Sigmoid colon (tissue), 7 donors: Measurements from ENCODE around the gene CDCA5. TPM values are rescaled to one million over a fixed set of nuclear protein-coding genes. Genes with fewer than 3 reads are reported as not detected.

Experiments
- DNase-seq: peaks from one replicate; pipeline ENCODE4 v3.0.0-alpha.2; 2019
- H3K27ac ChIP-seq, 4 donors: fragments of 200-600 bp; sonication (generic); one replicate each; pipeline ENCODE4 v1.5.1; 2016 to 2019; ENCODE audit warnings: mild to moderate bottlenecking in 1 of 4
- H3K27me3 ChIP-seq, 3 donors: fragments of 200-600 bp; sonication (generic); one replicate each; pipeline ENCODE4 v1.5.1; 2019; ENCODE audit warnings: mild to moderate bottlenecking in 1 of 3
- H3K36me3 ChIP-seq, 4 donors: fragments of 200-600 bp; sonication (generic); one replicate each; pipeline ENCODE4 v1.5.1; 2016 to 2019
- H3K4me1 ChIP-seq, 4 donors: fragments of 200-600 bp; sonication (generic); one replicate each; pipeline ENCODE4 v1.5.1; 2017 to 2019
- H3K4me3 ChIP-seq, 4 donors: fragments of 200-600 bp; sonication (generic); one replicate each; pipeline ENCODE4 v1.5.1; 2017 to 2019; ENCODE audit warnings: mild to moderate bottlenecking in 2 of 4, moderate library complexity in 1 of 4
- H3K9me3 ChIP-seq, 4 donors: fragments of 200-600 bp in 3 of 4; sonication (generic) in 3 of 4; one replicate each; pipeline versions ENCODE4 v1.5.1 to v1.6.1; 2013 to 2019
- CTCF ChIP-seq, 4 experiments: fragments of 450-650 bp in 3 of 4; fragments of 200-600 bp in 1 of 4; IDR thresholded peaks; one replicate each; pipeline ENCODE4 v1.5.1; 2016 to 2019; ENCODE audit warnings: antibody characterized with exemption in 4 of 4, mild to moderate bottlenecking in 3 of 4, moderate library complexity in 2 of 4
- EP300 ChIP-seq, 4 donors: sonication (generic); formaldehyde crosslinking; IDR thresholded peaks; one replicate each; pipeline ENCODE4 v1.6.1; 2017; ENCODE audit warnings: antibody characterized with exemption in 4 of 4
- POLR2A ChIP-seq, 2 donors: fragments of 450-650 bp; IDR thresholded peaks; one replicate each; pipeline ENCODE4 v1.6.1; 2016; ENCODE audit warnings: antibody characterized with exemption in 2 of 2, mild to moderate bottlenecking in 2 of 2, moderate library complexity in 2 of 2
- POLR2AphosphoS5 ChIP-seq, 4 donors: sonication (generic); formaldehyde crosslinking; IDR thresholded peaks; one replicate each; pipeline ENCODE4 v1.6.1; 2017; ENCODE audit warnings: antibody characterized with exemption in 4 of 4
- WGBS, 2 donors: extraction: QIAGEN DNeasy Blood & Tissue Kit; methylation state at CpG; one replicate each; pipeline ENCODE4 v1.1.7; 2013; 5-methylcytosine and 5-hydroxymethylcytosine counted together
- intact Hi-C: fragments of 100-400 bp; cut with DNase I; formaldehyde crosslinking; loops from one replicate; pipeline ENCODE4 v1.15.1; 2023
- polyA plus RNA-seq, 3 donors: library from polyadenylated mRNA; stranded (reverse); fragments of 200-250 nt; gene quantifications; one replicate each; pipeline ENCODE4 v1.2.3, GENCODE V29; 2013
- total RNA-seq, 4 donors: library from RNA; depleted of rRNA; stranded (reverse); fragments of >200 nt; gene quantifications; one replicate each; pipeline ENCODE4 v1.1.0, GENCODE V29; 2016
- donor health status: healthy with polysubstance abuse.
- donor health status: Bipolar disorder and iron deficiency.
- donor health status: healthy.

Gene CDCA5
- total and polyA plus RNA-seq, 7 donors: 0.33 to 21.5 (median 4.6) TPM; not detected in 1

DNA sequence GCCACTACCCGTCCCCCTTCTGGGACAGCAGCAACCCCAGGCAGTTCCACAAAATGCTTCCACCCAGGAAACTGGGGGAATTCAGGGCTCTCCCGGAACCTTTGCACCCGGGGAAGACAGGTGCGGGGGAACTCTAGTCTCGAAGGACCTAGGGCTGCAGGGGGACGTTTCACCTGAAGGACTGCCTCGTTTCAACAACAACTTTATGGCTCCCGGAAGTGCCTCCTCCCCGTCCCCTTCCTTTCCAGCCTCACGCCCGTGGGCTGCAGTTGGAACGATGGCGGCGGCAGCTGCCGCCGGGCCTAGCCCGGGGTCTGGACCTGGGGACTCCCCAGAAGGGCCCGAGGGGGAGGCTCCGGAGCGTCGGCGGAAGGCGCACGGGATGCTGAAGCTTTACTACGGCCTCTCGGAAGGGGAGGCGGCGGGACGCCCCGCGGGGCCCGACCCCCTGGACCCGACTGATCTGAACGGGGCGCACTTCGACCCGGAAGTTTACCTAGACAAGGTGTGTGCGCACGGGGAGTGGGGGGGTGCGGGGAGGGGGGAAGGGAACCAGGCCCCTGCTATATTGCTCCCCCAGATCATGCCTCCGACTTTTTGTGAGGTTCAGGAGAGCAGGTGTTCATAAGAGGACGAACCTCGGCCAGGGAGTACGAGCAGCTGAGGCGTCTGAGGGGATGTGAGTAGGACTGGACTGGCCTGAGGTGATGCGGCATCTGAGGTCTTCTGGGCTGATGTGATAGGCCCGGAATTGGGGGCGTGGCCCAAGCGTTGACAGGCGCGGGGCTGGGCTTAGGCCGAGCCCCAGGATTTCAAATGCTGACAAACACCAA, 12.3 kb upstream of the CDCA5 start, which contains the start of gene VPS51:
Gene VPS51 (plus strand): TSS at position 241 of the 833 bp plus-strand sequence. CDS start 37 bp downstream, at position 278.
- intact Hi-C loops: loop anchor here (1.0 to 5.0 kb wide), 3 partner anchors 12 to 84 kb away; partner anchors contain the start of genes ARL2, CDCA5, TM7SF2 and ZFPL1
- H3K27ac ChIP-seq: peak within 1 kb of the TSS; percentile 90 to 95 (median 93)
- TF ChIP-seq POLR2AphosphoS5 (IDR thresholded peaks at IDR 0.05) (peak; percentile 79 to 87 (median 82)), POLR2A (IDR thresholded peaks at IDR 0.05) (peak; percentile 35 to 41), CTCF (IDR thresholded peaks at IDR 0.05) (no peak), EP300 (IDR thresholded peaks at IDR 0.05) (peak in 2 of 4 donors; percentile 30 to 44)
- H3K9me3 ChIP-seq: no peaks in the 10 kb centered on the region
- H3K4me1 ChIP-seq: peaks cover 0 to 16% (median 13%) of the 10 kb centered on the region in 4 donors
- 1% methylated on average over 52 of the region's 52 CpGs for WGBS, 2 donors
- H3K36me3 ChIP-seq: peaks cover 0 to 12% (median 1%) of the 10 kb centered on the region in 4 donors
- DNase-seq: peak; percentile 95
- no peaks in the 10 kb centered on the region for H3K27me3 ChIP-seq
- H3K4me3 ChIP-seq: peak within 1 kb of the TSS; percentile 84 to 97 (median 91)

- peak overlapping the region in 3 of 4 donors; percentile 84 to 97 (median 93) for H3K4me3 ChIP-seq
- H3K27me3 ChIP-seq: no peaks in the 10 kb centered on the region
- H3K36me3 ChIP-seq: peaks cover 0 to 12% (median 1%) of the 10 kb centered on the region in 4 donors
- no peak for DNase-seq
- intact Hi-C loops: loop anchor here (5.0 kb wide), 1 partner anchor 83 kb away; the partner anchor contains the start of gene ARL2
- no peaks in the 10 kb centered on the region for H3K9me3 ChIP-seq
- 81 to 87% methylated on average over 22 of the region's 22 CpGs for WGBS, 2 donors
- TF ChIP-seq CTCF (IDR thresholded peaks at IDR 0.05) (no peak), EP300 (IDR thresholded peaks at IDR 0.05) (no peak), POLR2A (IDR thresholded peaks at IDR 0.05) (no peak), POLR2AphosphoS5 (IDR thresholded peaks at IDR 0.05) (no peak)
- peak overlapping the region; percentile 90 to 95 (median 93) for H3K27ac ChIP-seq
- H3K4me1 ChIP-seq: peaks cover 0 to 16% (median 13%) of the 10 kb centered on the region in 4 donors
Observed at GRCh38 chr11:65095427-65095826, 11.6 kb upstream of the CDCA5 start.

DNA sequence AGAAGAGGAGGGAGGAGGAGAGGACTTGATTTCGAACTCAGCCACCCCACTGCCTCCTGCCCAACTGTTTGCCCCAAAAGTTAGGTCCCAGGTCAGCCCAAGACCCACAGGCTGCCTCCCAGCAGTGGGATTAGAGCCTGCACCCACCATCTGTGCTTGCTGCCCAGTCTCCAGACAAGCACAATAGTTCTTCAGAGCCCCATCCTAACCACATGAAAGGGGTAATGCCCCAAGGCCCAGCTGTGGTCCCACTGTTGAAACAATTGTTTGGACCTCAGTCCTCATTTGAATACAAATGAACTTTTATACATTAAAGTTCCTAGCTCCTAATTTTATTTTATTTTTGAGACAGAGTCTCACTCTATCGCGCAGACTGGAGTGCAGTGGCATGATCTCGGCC, 6.8 kb upstream of the CDCA5 start:
- intact Hi-C loops: no loop called here
- Histone ChIP-seq H3K9me3 (no peaks in the 10 kb centered on the region), H3K27me3 (no peaks in the 10 kb centered on the region), H3K27ac (no peak overlapping the region), H3K36me3 (peaks cover 17 to 44% (median 25%) of the 10 kb centered on the region in 4 donors), H3K4me1 (peaks cover 0 to 5% (median 2%) of the 10 kb centered on the region in 4 donors), H3K4me3 (no peak overlapping the region)
- DNase-seq: no peak
- TF ChIP-seq POLR2AphosphoS5 (IDR thresholded peaks at IDR 0.05) (no peak), EP300 (IDR thresholded peaks at IDR 0.05) (no peak), POLR2A (IDR thresholded peaks at IDR 0.05) (no peak), CTCF (IDR thresholded peaks at IDR 0.05) (no peak)
- WGBS, 2 donors: 96% methylated on average over 4 of the region's 4 CpGs

DNA sequence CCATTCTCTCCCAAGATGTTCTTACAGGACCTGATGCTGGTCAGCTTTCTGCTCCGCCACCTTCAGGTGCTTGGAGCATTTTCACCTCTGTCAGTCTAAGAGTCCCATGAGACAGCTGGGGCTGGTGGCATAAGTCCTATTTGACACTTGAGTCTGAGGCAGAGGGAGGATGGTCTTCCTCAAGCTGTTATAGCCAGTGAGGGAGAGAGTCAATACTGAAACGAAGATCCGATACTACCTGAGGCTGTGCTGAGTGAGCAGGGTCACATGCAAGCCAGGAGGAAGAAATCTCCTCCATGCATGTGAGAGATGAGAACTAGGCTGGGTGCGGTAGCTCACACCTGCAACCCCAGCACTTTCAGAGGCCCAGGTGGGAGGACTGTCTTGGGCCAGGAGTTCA, 5.8 kb upstream of the CDCA5 start:
- intact Hi-C loops: no loop called here
- Histone ChIP-seq H3K36me3 (peaks cover 17 to 50% (median 30%) of the 10 kb centered on the region in 4 donors), H3K4me1 (peaks cover 0 to 12% (median 11%) of the 10 kb centered on the region in 4 donors), H3K27me3 (no peaks in the 10 kb centered on the region), H3K4me3 (no peak overlapping the region), H3K9me3 (no peaks in the 10 kb centered on the region), H3K27ac (no peak overlapping the region)
- WGBS, 2 donors: 92% methylated on average over 4 of the region's 4 CpGs
- no peak for DNase-seq
- TF ChIP-seq EP300 (IDR thresholded peaks at IDR 0.05) (no peak), CTCF (IDR thresholded peaks at IDR 0.05) (no peak), POLR2AphosphoS5 (IDR thresholded peaks at IDR 0.05) (no peak), POLR2A (IDR thresholded peaks at IDR 0.05) (no peak)
